Esophagus muscularis mucosa (tissue), 4 donors: ENCODE data around the gene ANKRD27. TPM values are rescaled to one million over a fixed set of nuclear protein-coding genes. Genes with fewer than 3 reads are reported as not detected.
"Not testable (repeated sequence)": the region's sequence is repeated elsewhere in the genome, so short reads cannot be mapped to it uniquely, and the experiment has no call there.

Source experiments
- DNase-seq: peaks from one replicate; pipeline ENCODE4 v3.0.0-alpha.2; 2017; ENCODE audit errors: extremely low spot score
- H3K27ac ChIP-seq, 4 donors: fragments of 200-600 bp; sonication (generic); replicated peaks in 1 of 4; 1 replicate in 3 of 4; 2 replicates in 1 of 4; pipeline ENCODE4 v1.5.1; 2016 to 2019; ENCODE audit warnings: mild to moderate bottlenecking in 1 of 4
- H3K27me3 ChIP-seq, 4 donors: fragments of 200-600 bp; sonication (generic); one replicate each; pipeline versions ENCODE4 v1.5.1 to v1.6.0; 2016 to 2019
- H3K36me3 ChIP-seq, 4 donors: fragments of 200-600 bp; sonication (generic); one replicate each; pipeline ENCODE4 v1.5.1; 2016 to 2019
- H3K4me1 ChIP-seq, 4 donors: fragments of 200-600 bp; sonication (generic); one replicate each; pipeline ENCODE4 v1.5.1; 2016 to 2019
- H3K4me3 ChIP-seq, 4 donors: fragments of 200-600 bp; sonication (generic); 1 replicate in 2 of 4; 2 replicates in 2 of 4; pipeline ENCODE4 v1.5.1; 2016 to 2019; ENCODE audit warnings: mild to moderate bottlenecking in 4 of 4, moderate library complexity in 1 of 4
- H3K9me3 ChIP-seq, 4 donors: fragments of 200-600 bp; sonication (generic); 1 replicate in 3 of 4; 2 replicates in 1 of 4; pipeline ENCODE4 v1.5.1; 2016 to 2019
- CTCF ChIP-seq, 3 experiments: fragments of 200-600 bp in 2 of 3; fragments of 450-650 bp in 1 of 3; sonication (generic) in 2 of 3; IDR thresholded peaks; one replicate each; pipeline ENCODE4 v1.5.1; 2017 to 2019; ENCODE audit warnings: antibody characterized with exemption in 3 of 3, mild to moderate bottlenecking in 2 of 3, moderate library complexity in 1 of 3
- EP300 ChIP-seq: sonication (generic); formaldehyde crosslinking; IDR thresholded peaks from one replicate; pipeline ENCODE4 v1.6.1; 2017; ENCODE audit warnings: antibody characterized with exemption
- POLR2A ChIP-seq: fragments of 450-650 bp; IDR thresholded peaks from one replicate; pipeline ENCODE4 v1.6.1; 2017; ENCODE audit warnings: antibody characterized with exemption, moderate library complexity, mild to moderate bottlenecking, low read depth
- POLR2AphosphoS5 ChIP-seq, 2 donors: sonication (generic); formaldehyde crosslinking; IDR thresholded peaks; one replicate each; pipeline ENCODE4 v1.6.1; 2017; ENCODE audit warnings: antibody characterized with exemption in 2 of 2
- WGBS: methylation state at CpG from one replicate; pipeline ENCODE4 v1.1.5; 2018; 5-methylcytosine and 5-hydroxymethylcytosine counted together
- intact Hi-C: fragments of 100-400 bp; cut with DNase I; formaldehyde crosslinking; loops from one replicate; pipeline ENCODE4 v1.15.1; 2023
- total RNA-seq, 4 donors: library from RNA; depleted of rRNA; stranded (reverse); fragments of >200 nt; gene quantifications; one replicate each; pipeline versions ENCODE4 v1.1.0 to v1.2.1, GENCODE V29; 2016

The ANKRD27 gene
- total RNA-seq, 4 donors from 2014 or later = 43.2 to 58.1 (median 46.8) TPM

- H3K27ac ChIP-seq = no peak overlapping the region
- H3K9me3 ChIP-seq = no peaks in the 10 kb centered on the region
- DNase-seq = no peak
- H3K4me1 ChIP-seq = no peaks in the 10 kb centered on the region
- intact Hi-C loops = no loop called here
- no peaks in the 10 kb centered on the region for H3K27me3 ChIP-seq
- peaks cover 69 to 98% (median 91%) of the 10 kb centered on the region in 4 donors for H3K36me3 ChIP-seq
- TF ChIP-seq POLR2A = no peak
- TF ChIP-seq POLR2AphosphoS5 (IDR thresholded peaks at IDR 0.05) = no peak
- TF ChIP-seq CTCF (IDR thresholded peaks at IDR 0.05) = no peak
- no peak for TF ChIP-seq EP300
- H3K4me3 ChIP-seq = no peak overlapping the region
- 88% methylated on average over 6 of the region's 6 CpGs for WGBS
Observed at GRCh38 chr19:32599258-32599657, 75.7 kb downstream of the ANKRD27 start.

- H3K36me3 ChIP-seq = peaks cover 57 to 98% (median 91%) of the 10 kb centered on the region in 4 donors
- no peaks in the 10 kb centered on the region for H3K9me3 ChIP-seq
- 87% methylated on average over 7 of the region's 11 CpGs for WGBS
- H3K4me3 ChIP-seq = no peak overlapping the region
- DNase-seq = no peak
- TF ChIP-seq POLR2A (no peak), CTCF (IDR thresholded peaks at IDR 0.05) (no peak), POLR2AphosphoS5 (IDR thresholded peaks at IDR 0.05) (no peak), EP300 (no peak)
- H3K27me3 ChIP-seq = no peaks in the 10 kb centered on the region
- H3K27ac ChIP-seq = no peak overlapping the region
- intact Hi-C loops = no loop called here
- H3K4me1 ChIP-seq = no peaks in the 10 kb centered on the region
Observed at GRCh38 chr19:32598022-32598421, 77.0 kb downstream of the ANKRD27 start.

- Histone ChIP-seq H3K27ac (no peak overlapping the region), H3K4me1 (no peaks in the 10 kb centered on the region), H3K36me3 (peaks cover 39 to 82% (median 68%) of the 10 kb centered on the region in 4 donors), H3K4me3 (no peak overlapping the region), H3K27me3 (no peaks in the 10 kb centered on the region), H3K9me3 (no peaks in the 10 kb centered on the region)
- 98% methylated on average over 6 of the region's 6 CpGs for WGBS
- intact Hi-C loops = no loop called here
- TF ChIP-seq CTCF (IDR thresholded peaks at IDR 0.05) = no peak
- no peak for TF ChIP-seq POLR2AphosphoS5 (IDR thresholded peaks at IDR 0.05)
- no peak for TF ChIP-seq EP300
- no peak for TF ChIP-seq POLR2A
- DNase-seq = no peak
Observed at GRCh38 chr19:32595491-32595890, 79.5 kb downstream of the ANKRD27 start.

- Histone ChIP-seq H3K4me1 (no peaks in the 10 kb centered on the region), H3K27ac (no peak overlapping the region), H3K4me3 (no peak overlapping the region), H3K36me3 (peaks cover 35 to 69% (median 58%) of the 10 kb centered on the region in 4 donors), H3K27me3 (no peaks in the 10 kb centered on the region), H3K9me3 (no peaks in the 10 kb centered on the region)
- DNase-seq = no peak
- intact Hi-C loops = no loop called here
- 90% methylated on average over 2 of the region's 2 CpGs for WGBS
- TF ChIP-seq CTCF (IDR thresholded peaks at IDR 0.05) (no peak), POLR2A (no peak), EP300 (no peak)
Observed at GRCh38 chr19:32594021-32594420, 81.0 kb downstream of the ANKRD27 start.

- H3K4me3 ChIP-seq, DNase-seq, H3K27ac ChIP-seq, H3K4me1 ChIP-seq, intact Hi-C loops, H3K9me3 ChIP-seq, H3K27me3 ChIP-seq: not testable (repeated sequence)
- WGBS = 95% methylated on average over 5 of the region's 8 CpGs
- H3K36me3 ChIP-seq = peaks cover 11 to 58% (median 34%) of the 10 kb centered on the region in 4 donors
Observed at GRCh38 chr19:32587747-32588504, 87.1 kb downstream of the ANKRD27 start.
